Effector memory CD4-positive, alpha-beta T cell (primary cell): ENCODE data around the gene C5orf34.
"Not testable (repeated sequence)": the region's sequence is repeated elsewhere in the genome, so short reads cannot be mapped to it uniquely, and the experiment has no call there.

Experiments
- DNase-seq, 3 donors: peaks; one replicate each; pipeline ENCODE4 v3.0.0-alpha.2; 2020
- H3K27ac ChIP-seq: 2 replicates; pipeline ENCODE4 v1.7.0; 2013; ENCODE audit warnings: mild to moderate bottlenecking, low read length, moderate library complexity; ENCODE audit not compliant: insufficient read depth, poor library complexity, severe bottlenecking
- H3K27me3 ChIP-seq: replicated peaks from 2 replicates; pipeline ENCODE4 v1.7.0; 2013; ENCODE audit warnings: mild to moderate bottlenecking, low read length; ENCODE audit not compliant: insufficient read depth, control insufficient read depth, poor library complexity, severe bottlenecking
- H3K36me3 ChIP-seq: 2 replicates; pipeline ENCODE4 v1.7.0; 2013; ENCODE audit warnings: mild to moderate bottlenecking, low read length, moderate library complexity; ENCODE audit not compliant: control insufficient read depth, insufficient read depth
- H3K4me1 ChIP-seq: 2 replicates; pipeline ENCODE4 v1.7.0; 2013; ENCODE audit warnings: low read length, mild to moderate bottlenecking; ENCODE audit not compliant: control insufficient read depth, insufficient read depth, poor library complexity, severe bottlenecking
- H3K4me3 ChIP-seq: 2 replicates; pipeline ENCODE4 v1.7.0; 2013; ENCODE audit warnings: low read length, low read depth, mild to moderate bottlenecking; ENCODE audit not compliant: insufficient read depth, poor library complexity, severe bottlenecking
- H3K9me3 ChIP-seq: 2 replicates; pipeline ENCODE4 v1.7.0; 2013; ENCODE audit warnings: mild to moderate bottlenecking, low read length, moderate library complexity; ENCODE audit not compliant: control insufficient read depth

C5orf34 gene

DNA sequence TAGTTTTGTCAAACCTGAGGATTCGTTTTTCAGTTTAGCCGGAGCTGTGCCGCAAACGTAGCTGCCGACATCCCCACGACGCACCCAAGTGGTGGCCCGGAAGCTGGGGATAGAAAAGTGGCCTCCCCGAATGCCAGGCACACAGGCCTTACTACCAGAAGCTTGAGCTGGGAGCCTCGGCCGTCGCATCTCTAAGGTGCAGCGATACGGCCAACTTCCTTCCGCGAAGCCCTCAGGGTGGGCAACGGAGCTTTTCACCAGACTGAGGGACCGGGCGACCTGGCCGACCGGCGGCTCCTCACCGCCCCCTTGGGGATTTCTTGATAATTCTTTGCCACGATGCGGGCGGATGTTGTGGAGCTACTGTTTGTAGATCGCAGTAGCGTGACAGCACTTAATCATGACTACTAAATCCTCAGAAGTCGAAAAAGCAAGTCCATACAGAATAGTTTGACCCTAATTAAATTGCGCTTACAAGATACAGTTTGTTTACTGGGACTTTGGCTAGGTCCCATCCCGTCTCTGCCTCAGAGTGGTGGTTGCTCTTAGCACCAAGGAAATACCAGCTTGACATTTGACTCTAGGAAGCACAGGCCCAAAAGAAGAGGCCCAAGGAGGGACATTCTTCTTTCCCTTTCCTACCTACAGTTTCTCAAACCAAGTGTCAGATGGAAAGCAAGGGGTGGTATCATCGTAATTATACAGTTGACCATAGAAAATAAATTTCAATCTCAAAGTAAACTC, 30.7 kb downstream of the C5orf34 start:
- H3K4me1 ChIP-seq = peaks cover 9% of the 10 kb centered on the region
- H3K27ac ChIP-seq = peak overlapping the region; percentile 94
- peak; percentile 63 to 70 (median 70) for DNase-seq
- no peaks in the 10 kb centered on the region for H3K9me3 ChIP-seq
- no peaks in the 10 kb centered on the region for H3K27me3 ChIP-seq
- peak overlapping the region; percentile 82 for H3K4me3 ChIP-seq
- H3K36me3 ChIP-seq = no peaks in the 10 kb centered on the region

DNA sequence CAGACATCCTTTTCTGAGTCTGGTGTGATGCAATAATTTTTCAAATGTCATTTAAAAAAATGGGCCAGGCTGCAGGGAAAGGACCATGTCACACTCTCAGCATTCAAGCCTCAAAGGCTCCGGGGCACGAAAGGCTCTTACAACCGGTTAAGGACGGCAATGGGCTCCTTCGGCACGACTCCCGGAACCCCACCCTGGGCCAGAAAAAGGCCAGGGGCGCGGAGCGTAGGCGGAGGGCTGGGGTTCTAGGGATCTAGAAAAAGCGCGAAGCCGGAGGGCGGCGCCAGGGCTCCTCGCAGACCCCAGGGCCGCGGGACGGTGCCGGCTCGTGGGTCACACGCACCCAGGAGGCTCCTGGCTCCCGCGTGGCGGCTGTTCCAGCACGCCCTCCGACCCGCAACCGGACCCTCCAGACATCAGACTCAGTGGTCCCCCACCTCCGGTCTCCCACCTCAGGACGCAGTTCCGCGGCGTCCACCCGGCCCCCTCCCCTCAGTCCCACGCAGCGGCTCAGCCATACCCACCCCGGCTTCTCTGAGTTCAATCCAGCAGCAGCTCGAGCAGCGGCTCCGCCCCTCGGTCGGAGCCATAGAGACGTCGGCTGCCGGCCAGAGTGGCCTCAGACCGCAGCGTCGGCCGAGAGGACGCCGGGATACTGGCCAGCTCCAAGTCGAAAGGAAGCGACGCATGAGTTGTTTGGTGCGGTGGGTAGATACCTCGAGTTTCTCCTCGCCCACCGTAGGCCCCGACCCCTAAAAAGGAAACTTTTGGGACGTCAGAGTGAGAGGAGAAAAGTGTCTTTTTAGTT, 31.4 kb downstream of the C5orf34 start, which contains the start of gene TMEM267:
Gene TMEM267 (minus strand): TSS at position 568 of the 808 bp plus-strand sequence. CDS start 29,896 bp downstream, outside the sequence.
- H3K4me3 ChIP-seq = peak within 1 kb of the TSS; percentile 82
- H3K27me3 ChIP-seq = no peaks in the 10 kb centered on the region
- peaks cover 9% of the 10 kb centered on the region for H3K4me1 ChIP-seq
- peak; percentile 65 to 70 (median 68) for DNase-seq
- H3K27ac ChIP-seq = peak within 1 kb of the TSS; percentile 94
- no peaks in the 10 kb centered on the region for H3K9me3 ChIP-seq
- no peaks in the 10 kb centered on the region for H3K36me3 ChIP-seq

DNA sequence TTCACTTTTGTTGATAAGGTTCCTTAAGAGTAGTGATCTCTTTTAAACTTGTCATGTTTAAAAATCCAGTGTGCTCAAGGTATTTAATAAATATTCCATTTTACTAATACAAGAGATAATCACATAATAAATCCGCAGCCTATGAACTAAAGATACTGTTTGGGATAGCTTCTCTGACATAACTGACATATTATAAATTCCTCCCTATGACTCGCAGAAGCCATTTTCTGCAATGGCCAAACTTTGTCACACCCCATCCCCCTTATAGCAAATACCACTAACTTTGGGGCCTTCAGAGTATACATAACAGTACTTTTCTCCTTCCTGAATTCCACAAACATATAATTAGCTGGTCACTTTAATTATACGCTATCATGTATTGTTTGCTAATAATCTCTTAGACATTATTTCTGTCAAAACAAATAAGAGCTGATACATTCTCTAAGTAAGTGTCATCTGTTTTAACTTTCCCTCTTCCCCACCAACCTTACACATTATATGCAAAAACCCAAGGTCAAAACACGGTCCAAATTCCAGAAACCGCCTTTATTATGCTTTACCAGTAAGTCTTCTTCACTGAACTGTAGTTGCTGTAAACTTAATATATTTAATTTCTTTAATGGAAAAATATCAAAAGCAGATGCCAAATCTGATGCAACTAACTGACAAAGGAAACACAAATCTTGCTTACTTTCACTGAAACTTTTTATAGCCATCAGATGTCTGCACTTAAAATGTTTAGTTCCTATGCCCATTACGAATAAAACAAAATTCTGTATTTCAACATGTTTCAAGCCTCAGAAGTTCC, 32.3 kb downstream of the C5orf34 start:
- Histone ChIP-seq H3K9me3 (no peaks in the 10 kb centered on the region), H3K27me3 (no peaks in the 10 kb centered on the region), H3K27ac (no peak overlapping the region), H3K4me3 (peak overlapping the region; percentile 82), H3K4me1 (peaks cover 9% of the 10 kb centered on the region), H3K36me3 (no peaks in the 10 kb centered on the region)
- DNase-seq = no peak

DNA sequence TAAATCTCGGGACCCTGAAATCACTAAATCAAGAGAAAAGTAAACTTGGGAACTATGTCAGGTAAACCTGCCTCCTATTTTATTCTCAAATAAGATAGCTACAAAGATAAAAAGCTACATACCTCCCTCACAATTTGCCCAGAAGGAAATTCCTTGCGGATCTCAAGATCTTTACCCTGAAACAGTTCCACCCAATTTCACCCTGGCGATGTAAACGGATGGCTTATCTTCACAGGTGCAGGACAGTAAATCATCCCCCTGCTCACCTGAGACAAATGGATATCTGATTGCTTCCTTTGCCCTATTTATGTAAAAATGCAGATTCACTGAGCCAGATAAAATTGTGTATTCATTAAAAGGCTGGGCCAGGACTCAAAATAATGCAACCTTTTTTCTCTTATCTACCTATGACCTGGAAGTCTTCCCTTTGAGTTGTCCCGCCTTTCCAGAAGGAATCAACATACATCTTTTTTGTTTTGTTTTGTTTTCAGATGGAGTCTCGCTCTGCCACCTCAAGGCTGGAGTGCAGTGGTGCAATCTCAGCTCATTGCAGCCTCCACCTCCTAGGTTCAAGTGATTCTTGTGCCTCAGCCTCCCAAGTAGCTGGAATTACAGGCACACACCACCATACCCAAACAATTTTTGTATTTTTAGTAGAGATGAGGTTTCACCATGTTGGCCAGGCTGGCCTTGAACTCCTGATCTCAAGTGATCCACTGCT, 45.1 kb downstream of the C5orf34 start:
- Histone ChIP-seq H3K36me3 (peaks cover 7% of the 10 kb centered on the region), H3K4me3 (no peak overlapping the region), H3K27ac (no peak overlapping the region), H3K4me1 (no peaks in the 10 kb centered on the region), H3K9me3 (no peaks in the 10 kb centered on the region), H3K27me3 (no peaks in the 10 kb centered on the region)
- DNase-seq = no peak

DNA sequence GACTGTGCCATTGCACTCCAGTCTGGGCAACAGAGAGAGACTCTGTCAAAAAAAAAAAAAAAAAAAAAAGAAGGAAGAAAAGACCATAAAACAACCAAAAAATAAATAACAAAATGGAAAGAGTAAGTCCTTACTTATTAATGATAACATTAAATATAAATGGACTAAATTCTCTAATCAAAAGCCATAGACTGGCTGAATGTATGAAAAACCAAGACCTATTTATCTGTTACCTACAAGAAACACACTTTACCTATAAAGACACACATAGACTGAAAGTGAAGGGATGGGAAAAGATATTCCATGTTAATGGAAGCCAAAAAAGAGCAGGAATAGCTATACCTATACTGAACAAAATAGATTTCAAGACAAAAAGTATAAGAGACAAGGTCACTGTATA, 47.8 kb downstream of the C5orf34 start:
- Histone ChIP-seq H3K4me3 (no peak overlapping the region), H3K36me3 (peaks cover 7% of the 10 kb centered on the region), H3K27ac (no peak overlapping the region), H3K9me3 (no peaks in the 10 kb centered on the region), H3K27me3 (no peaks in the 10 kb centered on the region), H3K4me1 (no peaks in the 10 kb centered on the region)
- no peak for DNase-seq

DNA sequence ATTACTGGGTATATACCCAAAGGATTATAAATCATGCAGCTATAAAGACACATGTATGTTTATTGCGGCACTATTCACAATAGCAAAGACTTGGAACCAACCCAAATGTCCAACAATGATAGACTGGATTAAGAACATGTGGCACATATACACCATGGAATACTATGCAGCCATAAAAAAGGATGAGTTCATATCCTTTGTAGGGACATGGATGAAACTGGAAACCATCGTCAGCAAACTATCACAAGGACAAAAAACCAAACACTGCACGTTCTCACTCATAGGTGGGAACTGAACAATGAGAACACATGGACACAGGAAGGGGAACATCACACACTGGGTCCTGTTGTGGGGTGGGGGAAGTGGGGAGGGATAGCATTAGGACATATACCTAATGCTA, 49.5 kb downstream of the C5orf34 start:
- not testable (repeated sequence) for H3K4me1 ChIP-seq, H3K36me3 ChIP-seq, DNase-seq, H3K9me3 ChIP-seq, H3K27ac ChIP-seq, H3K27me3 ChIP-seq, H3K4me3 ChIP-seq

DNA sequence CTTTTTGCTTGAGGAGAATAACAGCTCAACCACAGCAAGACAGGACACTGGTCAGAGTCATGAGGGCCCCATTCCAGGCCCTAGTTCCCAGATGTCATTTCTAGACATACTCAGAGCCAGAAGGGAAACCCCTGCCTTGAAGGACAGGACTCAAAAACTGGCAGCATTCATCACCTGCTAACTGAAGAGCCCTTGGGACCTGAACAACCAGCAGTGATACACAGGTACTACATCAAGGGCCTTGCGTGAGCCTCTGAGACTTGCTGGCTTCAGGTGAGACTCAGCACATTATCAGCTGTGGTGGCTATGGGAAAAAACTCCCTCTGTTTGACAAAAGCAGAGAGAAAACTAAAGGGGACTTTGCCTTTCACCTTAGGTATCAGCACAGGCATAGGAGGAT, 53.9 kb downstream of the C5orf34 start:
- Histone ChIP-seq H3K27me3 (no peaks in the 10 kb centered on the region), H3K36me3 (no peaks in the 10 kb centered on the region), H3K4me1 (no peaks in the 10 kb centered on the region), H3K4me3 (no peak overlapping the region), H3K9me3 (no peaks in the 10 kb centered on the region), H3K27ac (no peak overlapping the region)
- no peak for DNase-seq

- Histone ChIP-seq H3K36me3 (no peaks in the 10 kb centered on the region), H3K9me3 (no peaks in the 10 kb centered on the region), H3K27me3 (no peaks in the 10 kb centered on the region), H3K4me1 (no peaks in the 10 kb centered on the region), H3K27ac (no peak overlapping the region), H3K4me3 (no peak overlapping the region)
- no peak for DNase-seq
These were observed 58.4 kb downstream of the C5orf34 start for GRCh38 chr5:43456556-43456955.

- H3K27ac ChIP-seq, H3K36me3 ChIP-seq, H3K4me3 ChIP-seq, H3K27me3 ChIP-seq, H3K4me1 ChIP-seq, H3K9me3 ChIP-seq, DNase-seq: not testable (repeated sequence)
These were observed 73.4 kb downstream of the C5orf34 start for GRCh38 chr5:43441575-43441974.
